Ureter (tissue), 1 donor: ENCODE data around the gene SEMA5A. TPM values are rescaled to one million over a fixed set of nuclear protein-coding genes. Genes with fewer than 3 reads are reported as not detected.

Experiments
- DNase-seq: peaks from one replicate; pipeline ENCODE4 v3.0.0-alpha.2; 2020; ENCODE audit warnings: low spot score
- total RNA-seq: library from RNA; stranded (reverse); gene quantifications from one replicate; pipeline ENCODE4 v1.2.4, GENCODE V29; 2023
- donor health status: DM: yes; HTN: yes; CAD: no.

Gene SEMA5A
- total RNA-seq, 1 donor from 2014 or later: 57.0 TPM

DNA sequence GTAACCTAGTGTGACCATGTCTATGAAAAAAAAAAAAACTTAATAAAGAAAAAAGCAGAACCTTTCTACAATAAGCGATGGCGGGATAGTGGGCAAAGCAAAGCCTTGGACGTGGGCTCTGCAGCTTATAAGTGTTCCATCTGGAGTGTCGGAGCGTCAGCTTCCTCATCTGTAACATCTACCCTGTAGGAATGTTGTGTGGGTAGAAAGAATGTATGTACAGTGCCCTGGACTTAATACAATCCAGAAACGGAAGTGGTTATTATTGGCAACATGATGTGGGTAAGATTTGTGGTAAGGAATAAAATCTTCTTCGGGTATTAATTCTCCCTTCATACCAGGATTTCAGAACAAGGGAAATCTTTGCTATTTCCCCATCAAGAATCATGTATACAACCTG, 66.5 kb downstream of the SEMA5A start:
- no peak for DNase-seq

DNA sequence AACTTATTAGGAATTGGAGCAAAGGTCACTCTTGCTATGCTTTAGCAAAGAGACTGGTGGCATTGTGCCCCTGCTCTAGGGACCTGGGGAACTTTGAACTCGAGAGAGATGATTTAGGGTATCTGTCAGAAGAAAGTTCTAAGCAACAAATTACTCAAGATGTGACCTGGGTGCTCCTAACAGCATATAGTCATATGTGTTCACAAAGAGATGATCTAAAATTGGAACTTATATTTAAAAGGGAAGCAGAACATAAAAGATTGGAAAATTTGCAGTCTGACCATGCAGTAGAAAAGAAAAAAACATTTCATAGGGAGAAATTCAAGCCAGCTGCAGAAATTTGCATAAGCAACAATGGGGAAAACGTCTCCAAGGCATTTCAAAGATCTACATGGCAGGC, 68.3 kb downstream of the SEMA5A start:
- no peak for DNase-seq

- no peak for DNase-seq
These were observed 71.5 kb downstream of the SEMA5A start for GRCh38 chr5:9474219-9475002.

DNA sequence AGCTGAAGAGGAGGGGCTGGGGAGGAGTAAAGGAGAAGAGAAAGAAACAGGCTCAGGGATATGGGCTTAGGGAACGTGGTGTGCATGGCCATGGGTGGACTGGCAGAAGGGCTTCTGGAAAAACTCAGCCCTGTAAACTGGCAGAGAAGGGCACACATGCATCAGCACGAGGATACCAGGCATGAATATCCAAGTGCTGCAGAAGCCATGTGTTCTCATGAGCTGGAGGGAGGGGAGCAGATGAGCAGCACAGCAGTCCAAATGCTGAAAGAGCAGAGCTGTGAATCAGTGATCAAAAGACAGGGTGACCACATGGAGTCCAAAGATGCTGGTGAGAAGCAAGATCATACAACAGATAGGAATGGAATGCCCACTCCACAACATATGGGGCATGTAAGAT, 72.3 kb downstream of the SEMA5A start:
- no peak for DNase-seq

- DNase-seq: no peak
These were observed 75.5 kb downstream of the SEMA5A start for GRCh38 chr5:9470410-9470809.

GRCh38 chr5:9468060-9468388, 77.9 kb downstream of the SEMA5A start:
- DNase-seq: peak; percentile 73

GRCh38 chr5:9467199-9468059, 78.4 kb downstream of the SEMA5A start:
- DNase-seq: peak; percentile 83

DNA sequence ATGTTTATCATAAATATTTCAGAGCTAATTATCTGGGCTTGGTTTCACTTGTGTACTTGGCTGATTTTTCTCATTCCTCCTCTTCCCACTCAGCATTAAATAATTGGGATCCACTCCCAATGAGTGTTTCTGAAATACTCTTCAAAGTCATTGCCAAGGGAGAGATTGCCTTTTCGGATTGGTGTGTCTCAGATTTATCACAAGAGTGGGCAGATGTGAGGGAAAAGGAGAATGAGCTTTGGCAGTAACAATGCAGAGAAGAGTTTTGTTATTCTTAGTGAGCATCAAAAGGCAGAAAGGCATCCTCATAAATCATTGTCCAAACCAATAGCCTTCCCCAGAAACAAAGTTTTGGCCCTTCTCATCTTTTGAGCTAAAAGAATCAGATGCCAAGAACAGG, 79.2 kb downstream of the SEMA5A start:
- no peak for DNase-seq

DNA sequence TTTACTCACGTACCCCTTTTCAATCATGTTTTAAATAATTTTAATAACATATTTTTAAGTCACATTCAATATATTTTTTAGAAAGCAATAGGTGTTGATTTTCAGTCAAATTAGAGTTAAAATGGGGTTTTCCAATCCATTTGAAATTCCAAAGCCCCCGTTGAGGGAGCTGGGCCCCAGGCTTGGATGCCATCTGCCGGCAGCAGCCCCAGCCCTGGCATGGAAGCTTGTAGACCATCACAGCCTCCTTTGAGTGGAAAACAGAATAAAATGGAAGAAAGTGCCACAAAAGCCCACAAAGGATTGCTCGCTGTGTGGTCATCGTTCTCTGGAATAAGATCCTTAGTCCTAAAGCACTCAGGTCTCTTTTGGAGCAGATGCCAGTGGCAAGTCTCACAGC, 81.4 kb downstream of the SEMA5A start:
- no peak for DNase-seq

GRCh38 chr5:9462109-9462508, 83.8 kb downstream of the SEMA5A start:
- no peak for DNase-seq

DNA sequence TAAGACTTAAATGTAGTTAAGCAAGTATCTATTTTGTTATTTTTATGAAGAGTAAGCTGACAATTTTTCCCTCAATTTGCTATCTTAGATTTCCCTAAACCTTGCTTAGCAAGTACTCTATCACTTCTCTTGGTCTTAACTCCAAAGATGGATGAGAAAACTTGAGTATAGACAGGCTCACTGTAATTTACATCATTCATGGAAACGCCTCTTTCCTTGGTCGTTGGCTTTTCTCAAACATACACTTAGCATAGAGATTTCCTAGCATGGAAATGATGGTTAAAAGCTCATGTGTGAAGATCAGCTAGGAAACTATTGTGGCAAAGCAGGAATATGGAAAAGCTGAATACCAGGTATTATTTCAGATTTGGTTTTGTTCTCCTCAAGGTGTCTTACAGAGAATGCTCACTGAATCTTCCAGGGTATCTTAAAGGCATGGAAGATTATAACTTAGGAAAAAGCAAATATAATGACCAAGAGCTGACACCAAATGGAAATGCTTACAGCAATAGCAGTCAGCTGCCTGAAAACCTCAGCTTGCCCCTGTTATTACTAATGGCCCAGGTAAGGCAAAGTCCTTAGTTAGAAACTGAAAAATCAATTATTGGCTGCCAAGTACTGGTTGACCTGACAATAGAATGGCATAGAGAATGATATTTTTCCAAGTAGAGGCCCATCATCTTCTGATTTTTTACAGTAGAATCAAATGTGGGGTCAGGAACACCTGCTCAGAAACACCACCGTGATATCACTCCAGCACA, 84.8 kb downstream of the SEMA5A start:
- no peak for DNase-seq

GRCh38 chr5:9456435-9457042, 89.3 kb downstream of the SEMA5A start:
- no peak for DNase-seq

DNA sequence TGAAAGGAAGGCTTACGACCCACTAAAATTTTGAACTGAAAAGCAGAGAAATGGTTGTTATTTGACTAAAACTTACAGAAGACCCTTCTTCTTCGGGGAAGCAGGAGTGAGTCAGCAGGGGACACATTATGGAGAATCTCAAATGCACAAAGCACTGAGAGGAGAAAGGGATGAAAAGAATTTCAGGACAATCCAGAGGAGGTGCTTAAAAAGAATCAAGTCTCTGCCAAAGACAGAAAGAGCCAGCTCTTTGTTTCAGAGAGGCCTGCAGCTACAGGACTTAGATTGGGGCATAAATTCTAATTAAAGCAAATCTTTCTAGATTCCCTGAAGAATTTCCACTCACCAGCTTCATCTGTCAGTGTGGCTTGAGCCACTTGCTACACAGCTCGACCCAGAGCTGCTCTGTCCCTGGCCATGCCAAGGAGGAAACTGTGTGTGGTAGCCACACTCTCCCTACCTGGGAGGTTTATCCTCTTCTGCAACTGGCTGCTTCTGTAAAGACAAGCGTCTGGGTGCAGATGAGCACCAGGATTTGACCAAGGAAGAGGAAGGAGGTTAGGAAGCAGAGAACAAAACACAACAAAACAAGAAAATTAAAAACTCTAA, 89.9 kb downstream of the SEMA5A start:
- DNase-seq: no peak

DNA sequence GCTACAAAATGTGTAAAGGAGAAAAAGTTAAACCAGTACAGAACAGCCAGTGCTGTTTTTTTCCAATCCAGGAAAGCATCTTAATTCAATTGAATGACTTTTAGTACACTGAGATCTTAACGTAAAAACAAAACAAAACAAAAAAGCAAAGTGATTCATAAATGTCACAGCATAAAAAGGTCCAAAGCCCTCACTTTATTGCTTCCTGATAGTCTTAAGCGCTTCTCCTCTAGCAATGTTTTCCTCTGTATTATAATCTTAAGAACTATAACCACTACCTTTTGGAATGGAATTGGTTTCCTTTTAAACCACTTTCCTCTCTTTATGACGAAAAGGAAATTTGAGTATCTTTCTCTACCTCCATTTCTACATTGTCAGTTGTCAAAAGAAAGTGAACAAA, 91.4 kb downstream of the SEMA5A start:
- no peak for DNase-seq

DNA sequence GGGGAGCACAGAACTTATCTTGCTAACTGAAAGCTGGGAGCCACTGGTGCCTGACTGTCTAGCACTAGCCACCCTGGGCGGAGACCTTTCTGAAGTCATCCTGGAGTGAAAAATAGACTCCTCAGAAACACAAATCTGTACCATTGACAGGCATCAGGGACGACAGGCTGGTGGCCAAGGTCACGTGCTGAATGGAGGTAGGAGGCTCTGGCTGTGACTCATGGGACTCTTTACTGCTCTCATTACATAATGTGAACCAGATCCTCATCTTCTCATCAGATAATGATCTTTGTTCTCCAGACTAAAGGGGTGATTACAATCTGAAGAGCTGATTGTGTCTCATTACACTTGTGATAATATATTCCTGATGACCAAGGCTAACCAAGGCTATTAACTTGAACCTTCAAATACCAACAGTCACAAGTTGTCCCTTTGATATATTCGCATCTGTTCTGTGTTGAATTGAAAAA, 91.8 kb downstream of the SEMA5A start:
- DNase-seq: no peak

DNA sequence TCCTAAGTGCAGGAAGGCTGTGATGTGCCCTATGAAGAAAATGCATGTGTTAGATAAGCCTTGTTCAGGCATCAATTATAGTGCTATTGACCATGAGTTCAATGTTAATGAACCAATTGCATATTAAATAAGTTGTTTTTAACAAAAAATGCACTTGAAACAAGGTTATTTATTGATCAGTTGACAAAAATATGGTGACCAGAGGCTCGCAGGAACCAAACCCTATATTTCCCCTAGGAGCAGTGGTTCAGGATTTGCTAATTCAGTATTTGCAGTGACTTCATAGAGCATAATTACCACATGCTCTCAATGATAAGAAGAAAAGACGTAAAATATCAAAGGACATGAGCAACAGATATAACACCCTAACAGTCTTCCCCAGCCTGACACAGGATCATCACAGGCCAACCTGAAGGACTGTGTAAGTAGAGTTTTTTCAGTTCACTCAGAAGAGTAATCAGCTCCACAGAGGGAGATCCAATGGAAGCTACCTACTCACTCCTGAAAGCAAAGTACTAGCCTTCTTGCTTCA, 92.3 kb downstream of the SEMA5A start:
- DNase-seq: no peak

- DNase-seq: no peak
These were observed 93.7 kb downstream of the SEMA5A start for GRCh38 chr5:9452181-9452580.

GRCh38 chr5:9451037-9451436, 94.8 kb downstream of the SEMA5A start:
- DNase-seq: no peak

DNA sequence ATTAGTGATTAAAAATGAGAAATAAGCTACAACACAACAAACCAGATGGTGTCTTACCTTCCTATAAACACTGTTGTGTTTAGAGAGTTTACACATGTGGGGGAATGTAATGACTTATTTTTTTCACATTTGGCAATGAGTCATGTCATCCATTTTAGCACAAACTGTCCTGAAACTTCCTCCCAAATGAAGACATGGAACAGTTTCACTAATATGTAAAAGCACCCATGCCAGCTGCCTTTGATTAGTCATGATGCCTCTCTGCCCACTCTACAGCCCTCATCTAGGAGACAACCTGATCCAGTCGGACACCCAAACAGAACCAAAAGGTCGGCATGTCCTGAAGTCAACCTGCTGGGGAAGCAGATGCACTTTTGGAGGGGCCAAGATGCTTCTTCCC, 98.2 kb downstream of the SEMA5A start:
- no peak for DNase-seq

GRCh38 chr5:9445826-9446388, 100.0 kb downstream of the SEMA5A start:
- no peak for DNase-seq

DNA sequence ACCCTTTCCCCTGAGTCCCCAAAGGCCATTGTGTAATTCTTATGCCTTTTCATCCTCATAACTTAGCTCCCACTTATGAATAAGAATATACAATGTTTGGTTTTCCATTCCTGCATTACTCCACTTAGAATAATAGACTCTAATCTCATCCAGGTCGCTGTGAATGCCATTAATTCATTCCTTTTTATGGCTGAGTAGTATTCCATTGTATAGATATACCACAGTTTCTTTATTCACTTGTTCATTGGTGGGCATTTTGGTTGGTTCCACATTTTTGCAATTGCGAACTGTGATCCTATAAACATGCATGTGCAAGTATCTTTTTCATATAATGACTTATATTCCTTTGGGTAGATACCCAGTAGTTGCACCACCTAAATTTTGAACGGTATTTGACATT, 101.5 kb downstream of the SEMA5A start:
- no peak for DNase-seq
